C4-2B (cell line): Measurements from ENCODE around the gene RILPL1.
"Not testable (repeated sequence)": the region's sequence is repeated elsewhere in the genome, so short reads cannot be mapped to it uniquely, and the experiment has no call there.

Experiments used
- H3K27ac ChIP-seq: fragments of 450-650 bp; 2 replicates; pipeline ENCODE4 v1.5.1; 2017
- ZFX ChIP-seq: fragments of 450-650 bp; IDR thresholded peaks from 2 replicates; pipeline ENCODE4 v1.6.1; 2017
- TF ChIP-seq, protein P1 (sequence below): fragments of 450-650 bp; conservative IDR thresholded peaks from 2 replicates; pipeline ENCODE4 v1.5.1; 2017; ENCODE audit warnings: mild to moderate bottlenecking

RILPL1 gene

DNA sequence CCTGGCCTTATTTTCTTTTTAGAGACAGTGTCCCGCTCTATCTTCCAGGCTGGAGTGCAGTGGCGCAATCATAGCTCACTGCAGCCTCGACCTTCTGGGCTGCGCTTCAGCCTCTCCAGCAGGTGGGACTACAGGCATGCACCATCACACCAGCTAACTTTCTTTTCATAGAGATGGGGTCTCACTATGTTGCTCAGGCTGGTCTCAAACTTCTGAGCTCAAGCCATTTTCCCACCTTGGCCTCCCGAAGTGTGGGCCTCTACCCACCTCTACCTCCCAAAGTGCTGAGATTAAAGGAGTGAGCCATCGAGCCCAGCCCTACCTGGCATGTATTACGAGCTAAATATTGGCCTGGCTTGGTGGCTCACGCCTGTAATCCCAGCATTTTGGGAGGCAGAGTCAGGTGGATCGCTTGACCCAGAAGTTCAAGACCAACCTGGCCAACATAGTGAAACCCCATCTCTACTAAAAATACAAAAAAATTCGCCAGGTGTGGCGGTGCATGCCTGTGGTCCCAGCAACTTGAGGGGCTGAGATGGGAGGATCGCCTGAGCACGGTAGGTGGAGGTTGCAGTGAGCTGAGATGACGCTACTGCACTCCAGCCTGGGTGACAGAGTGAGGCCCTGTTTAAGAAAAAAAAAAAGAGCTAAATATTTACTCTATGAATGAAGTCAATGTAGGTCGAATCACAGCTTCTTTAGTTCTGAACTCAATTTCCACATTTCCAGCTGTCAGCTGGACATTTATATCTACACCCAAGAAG, 7.6 kb upstream of the RILPL1 start:
- no peak for TF ChIP-seq ZFX
- TF ChIP-seq, protein P1, sequence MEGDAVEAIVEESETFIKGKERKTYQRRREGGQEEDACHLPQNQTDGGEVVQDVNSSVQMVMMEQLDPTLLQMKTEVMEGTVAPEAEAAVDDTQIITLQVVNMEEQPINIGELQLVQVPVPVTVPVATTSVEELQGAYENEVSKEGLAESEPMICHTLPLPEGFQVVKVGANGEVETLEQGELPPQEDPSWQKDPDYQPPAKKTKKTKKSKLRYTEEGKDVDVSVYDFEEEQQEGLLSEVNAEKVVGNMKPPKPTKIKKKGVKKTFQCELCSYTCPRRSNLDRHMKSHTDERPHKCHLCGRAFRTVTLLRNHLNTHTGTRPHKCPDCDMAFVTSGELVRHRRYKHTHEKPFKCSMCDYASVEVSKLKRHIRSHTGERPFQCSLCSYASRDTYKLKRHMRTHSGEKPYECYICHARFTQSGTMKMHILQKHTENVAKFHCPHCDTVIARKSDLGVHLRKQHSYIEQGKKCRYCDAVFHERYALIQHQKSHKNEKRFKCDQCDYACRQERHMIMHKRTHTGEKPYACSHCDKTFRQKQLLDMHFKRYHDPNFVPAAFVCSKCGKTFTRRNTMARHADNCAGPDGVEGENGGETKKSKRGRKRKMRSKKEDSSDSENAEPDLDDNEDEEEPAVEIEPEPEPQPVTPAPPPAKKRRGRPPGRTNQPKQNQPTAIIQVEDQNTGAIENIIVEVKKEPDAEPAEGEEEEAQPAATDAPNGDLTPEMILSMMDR, result no peak
- H3K27ac ChIP-seq, result no peak overlapping the region

DNA sequence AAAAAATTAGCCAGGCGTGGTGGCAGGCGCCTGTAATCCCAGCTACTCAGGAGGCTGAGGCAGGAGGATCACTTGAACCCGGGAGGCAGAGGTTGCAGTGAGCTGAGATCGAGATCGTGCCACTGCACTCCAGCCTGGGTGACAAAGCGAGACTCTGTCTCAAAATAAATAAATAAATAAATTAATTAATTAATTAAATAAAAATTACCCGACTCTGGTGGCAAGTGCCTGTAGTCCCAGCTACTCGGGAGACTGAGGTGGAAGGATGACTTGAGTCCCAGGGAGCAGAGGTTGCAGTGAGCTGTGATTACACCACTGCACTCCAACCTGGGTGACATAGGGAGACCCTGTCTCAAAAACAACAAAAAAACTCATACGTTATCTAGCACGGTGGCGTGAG, 2.4 kb upstream of the RILPL1 start:
- H3K27ac ChIP-seq, result not testable (repeated sequence)

DNA sequence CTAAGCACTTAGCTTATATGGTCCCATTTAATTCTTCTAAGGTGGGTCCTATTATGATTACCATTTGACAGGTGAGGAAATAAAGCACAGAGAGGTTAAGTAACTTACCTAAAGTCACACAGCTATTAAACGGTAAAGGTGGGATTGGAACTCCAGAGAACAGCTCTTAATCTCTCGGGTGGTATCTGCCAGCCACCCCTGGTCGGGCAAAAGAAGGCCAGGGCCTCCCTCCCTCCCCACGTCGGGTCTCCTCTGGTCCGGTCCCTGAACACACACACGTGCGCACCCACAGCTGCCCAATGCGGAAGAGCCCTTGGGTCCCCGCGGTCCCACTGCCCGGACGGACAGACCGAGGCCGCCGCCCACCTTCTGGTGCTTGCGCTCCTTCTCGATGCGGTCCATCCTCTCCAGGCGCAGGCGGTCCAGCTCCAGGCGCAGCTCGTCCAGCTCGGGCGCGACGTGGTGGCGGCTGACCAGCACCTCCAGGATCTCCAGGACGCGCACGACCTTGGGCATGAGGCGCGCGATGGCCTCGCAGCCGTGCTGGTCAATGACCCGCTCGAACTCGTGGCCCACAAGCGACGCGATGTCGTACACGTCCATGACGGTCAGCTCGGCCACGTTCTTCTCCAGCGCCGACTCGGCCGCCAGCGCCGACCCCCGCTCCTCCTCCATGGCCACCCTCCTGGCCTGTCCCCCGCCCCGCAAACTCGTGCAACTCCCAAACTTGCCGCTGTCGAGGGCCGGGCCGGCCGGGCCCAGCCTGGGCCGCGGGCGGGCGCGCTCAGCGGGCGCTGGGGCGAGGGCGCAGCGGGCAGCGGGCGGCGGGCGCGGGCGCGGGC, 490 bp downstream of the RILPL1 start:
- H3K27ac ChIP-seq, result peak overlapping the region; percentile 75
- TF ChIP-seq, protein P1, result no peak
- peak; percentile 61; the same call in 1 of the 2 replicates for TF ChIP-seq ZFX

DNA sequence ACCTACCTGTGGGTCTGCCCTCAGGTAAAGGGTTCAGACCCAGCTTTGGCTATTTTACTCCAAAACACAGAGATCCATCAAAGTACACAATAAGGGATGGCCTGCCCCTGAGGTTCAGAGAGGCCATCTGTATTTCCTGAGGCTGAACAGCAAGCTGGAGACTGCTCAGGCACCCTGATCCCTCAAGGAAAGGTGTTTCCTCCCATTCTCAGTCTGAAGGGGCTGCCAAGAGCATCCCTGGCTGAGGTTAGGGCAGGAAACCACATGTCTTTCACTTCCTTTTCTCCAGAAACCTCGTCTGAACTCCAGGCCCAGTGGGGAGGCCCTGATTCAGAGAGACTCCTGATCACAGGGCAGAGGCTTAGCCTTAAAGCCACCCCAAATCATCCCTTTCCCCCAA, 1.5 kb downstream of the RILPL1 start:
- no peak overlapping the region for H3K27ac ChIP-seq

DNA sequence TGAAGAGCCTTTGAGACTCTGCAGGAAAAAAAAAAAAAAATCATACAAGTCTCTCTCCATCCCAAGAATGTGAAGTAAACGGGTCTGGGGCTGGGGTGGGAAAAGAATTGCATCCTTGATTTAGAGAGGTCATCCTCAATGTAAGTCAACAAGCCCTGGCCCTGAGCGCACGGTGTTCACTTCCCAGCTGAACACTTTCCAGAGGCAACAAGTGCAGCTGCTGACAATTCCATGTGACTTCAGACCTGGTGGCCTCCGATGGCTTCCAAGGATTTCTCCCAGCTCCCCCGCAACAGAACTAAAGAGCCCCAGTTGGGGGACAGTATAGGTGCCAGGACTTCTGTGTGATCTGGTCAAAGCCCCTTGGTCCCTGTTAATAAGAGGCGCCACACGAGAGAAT, 2.4 kb downstream of the RILPL1 start:
- no peak overlapping the region for H3K27ac ChIP-seq
- no peak for TF ChIP-seq ZFX
- TF ChIP-seq, protein P1, result no peak

More for the DNA sequence above, 1.5 kb downstream of the RILPL1 start:
- TF ChIP-seq, protein P1, result no peak
- no peak for TF ChIP-seq ZFX

DNA sequence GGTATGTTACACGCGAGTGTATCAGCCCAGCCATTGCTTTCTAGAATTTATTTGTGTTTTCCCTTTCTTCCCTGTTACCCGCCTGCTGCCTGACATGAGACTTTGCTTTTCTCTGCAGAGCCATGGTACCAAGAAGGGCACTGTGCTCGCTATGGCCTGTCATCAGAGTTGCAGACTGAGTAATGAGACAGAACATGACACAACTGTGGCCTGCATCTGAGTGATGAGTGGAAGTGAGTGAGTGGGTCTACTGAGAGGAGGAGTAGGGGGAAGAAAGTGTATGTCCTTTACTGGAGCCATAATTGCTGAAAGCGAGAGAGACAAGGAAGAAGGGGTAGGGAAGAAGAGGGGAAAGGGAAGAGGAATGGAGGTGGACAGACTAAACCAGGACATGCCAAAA, 2.9 kb downstream of the RILPL1 start:
- TF ChIP-seq, protein P1, result no peak
- no peak for TF ChIP-seq ZFX
- H3K27ac ChIP-seq, result no peak overlapping the region

DNA sequence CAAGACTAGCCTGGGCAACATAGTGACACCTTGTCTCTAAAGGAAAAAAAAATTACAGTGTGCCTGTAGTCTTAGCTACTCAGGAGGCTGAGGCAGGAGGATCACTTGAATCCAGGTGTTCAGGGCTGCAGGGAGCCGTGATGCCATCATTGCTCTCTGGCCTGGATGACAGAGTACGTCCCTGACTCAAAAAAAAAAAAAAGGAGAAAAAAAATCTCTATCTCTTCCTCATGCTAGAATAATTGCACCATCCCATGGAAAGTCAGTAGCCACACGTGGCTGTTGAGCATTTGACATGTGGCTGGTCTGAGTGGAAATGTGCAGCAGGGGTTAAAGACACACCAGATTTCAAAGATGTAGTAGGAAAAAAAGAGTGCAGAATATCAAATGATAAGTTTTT, 3.8 kb downstream of the RILPL1 start:
- H3K27ac ChIP-seq, result no peak overlapping the region
- TF ChIP-seq, protein P1, result no peak
- TF ChIP-seq ZFX, result no peak
